H1 (cell line): ENCODE data around the gene HINT1. TPM values are rescaled to one million over a fixed set of nuclear protein-coding genes. Genes with fewer than 3 reads are reported as not detected.

Experiments
- CTCF ChIA-PET: fragments of 300-600 bp; sonication (Branson Sonifier 250); formaldehyde crosslinking; loops from one replicate; lab custom pipeline; 2021; ENCODE audit not compliant: partially characterized antibody; lab: Charles Lee
- POLR2A ChIA-PET: fragments of 300-600 bp; sonication (Branson Sonifier 250); formaldehyde crosslinking; loops from one replicate; lab custom pipeline; 2021; ENCODE audit warnings: inconsistent platforms; ENCODE audit not compliant: partially characterized antibody; lab: Charles Lee
- DNase-seq, 2 experiments: peaks; one replicate each; pipeline versions ENCODE4 v3.0.0 to v3.0.0-alpha.2; 2010 to 2022; ENCODE audit warnings: low spot score in 2 of 2, low read depth in 1 of 2, mixed read lengths in 1 of 2
- FAIRE-seq: peaks from 2 replicates; lab custom pipeline; 2011; peaks lifted over from hg19 to GRCh38; lab: Jason Lieb, UNC
- H2AFZ ChIP-seq: 2 replicates; pipeline ENCODE4 v1.8.1; 2012; ENCODE audit warnings: low read length, inconsistent platforms
- H2AK5ac ChIP-seq: 2 replicates; pipeline ENCODE4 v1.6.1; 2013; ENCODE audit warnings: low read depth, low read length
- H2BK120ac ChIP-seq: replicated peaks from 2 replicates; pipeline ENCODE3; 2013; ENCODE audit warnings: low read depth, low read length, inconsistent platforms
- H2BK12ac ChIP-seq: 2 replicates; pipeline ENCODE4 v1.6.1; 2013; ENCODE audit warnings: low read depth, low read length
- H2BK15ac ChIP-seq: 2 replicates; pipeline ENCODE4 v1.6.1; 2013; ENCODE audit warnings: low read length
- H2BK20ac ChIP-seq: 2 replicates; pipeline ENCODE4 v1.6.1; 2013; ENCODE audit warnings: low read length
- H2BK5ac ChIP-seq: 2 replicates; pipeline ENCODE4 v1.6.1; 2013; ENCODE audit warnings: low read depth, low read length
- H3K14ac ChIP-seq: 2 replicates; pipeline ENCODE4 v1.6.1; 2013; ENCODE audit warnings: inconsistent platforms; ENCODE audit not compliant: insufficient read length
- H3K18ac ChIP-seq: 2 replicates; pipeline ENCODE4 v1.6.1; 2013; ENCODE audit warnings: low read length; ENCODE audit errors: extremely low read depth
- H3K23ac ChIP-seq: 2 replicates; pipeline ENCODE4 v1.6.1; 2013; ENCODE audit warnings: inconsistent platforms; ENCODE audit not compliant: insufficient read length
- H3K23me2 ChIP-seq: 2 replicates; pipeline ENCODE4 v1.6.1; 2013; ENCODE audit warnings: low read depth, low read length
- H3K27ac ChIP-seq: 2 replicates; pipeline ENCODE4 v1.6.1; 2011; ENCODE audit warnings: low read depth, low read length, inconsistent platforms
- H3K27me3 ChIP-seq, 4 experiments: replicated peaks in 1 of 4; 1 replicate in 1 of 4; 2 replicates in 3 of 4; pipeline versions ENCODE4 v1.6.1 to v1.8.1; 2011 to 2013; ENCODE audit warnings: low read length in 3 of 4, mild to moderate bottlenecking in 3 of 4, inconsistent platforms in 2 of 4, mixed read lengths in 2 of 4, moderate library complexity in 1 of 4; ENCODE audit not compliant: control insufficient read depth in 3 of 4, insufficient read depth in 3 of 4; ENCODE audit errors: extremely low read depth in 1 of 4
- H3K36me3 ChIP-seq, 4 experiments: 2 replicates each; pipeline versions ENCODE4 v1.6.1 to v1.8.1; 2011 to 2013; ENCODE audit warnings: mild to moderate bottlenecking in 4 of 4, low read length in 3 of 4, moderate library complexity in 2 of 4, control low read depth in 1 of 4, inconsistent platforms in 1 of 4; ENCODE audit not compliant: insufficient read depth in 4 of 4, control insufficient read depth in 2 of 4
- H3K4ac ChIP-seq: replicated peaks from 2 replicates; pipeline ENCODE3; 2013; ENCODE audit warnings: low read length, low read depth, mixed read lengths, inconsistent platforms; ENCODE audit not compliant: insufficient read length
- H3K4me1 ChIP-seq, 4 experiments: replicated peaks in 1 of 4; 1 replicate in 1 of 4; 2 replicates in 3 of 4; pipeline versions ENCODE4 v1.6.1 to v1.8.1; 2011 to 2013; ENCODE audit warnings: low read length in 3 of 4, inconsistent platforms in 2 of 4, mixed read lengths in 1 of 4; ENCODE audit not compliant: insufficient read depth in 4 of 4, control insufficient read depth in 3 of 4
- H3K4me2 ChIP-seq, 2 experiments: 2 replicates each; pipeline versions ENCODE4 v1.6.1 to v1.8.1; 2011 to 2013; ENCODE audit warnings: low read depth in 2 of 2, low read length in 2 of 2, control low read depth in 1 of 2, inconsistent platforms in 1 of 2, mild to moderate bottlenecking in 1 of 2; ENCODE audit not compliant: insufficient read depth in 1 of 2
- H3K4me3 ChIP-seq, 4 experiments: fragments of 200-600, 300-600 bp in 1 of 4; sonication (generic), shearing (Covaris generic), sonication (Bioruptor Twin) in 1 of 4; 2 replicates each; pipeline versions ENCODE4 v1.5.1 to v1.8.1; 2011 to 2016; ENCODE audit warnings: low read length in 4 of 4, low read depth in 3 of 4, control low read depth in 2 of 4, inconsistent platforms in 2 of 4, mild to moderate bottlenecking in 2 of 4, mixed read lengths in 1 of 4, moderate library complexity in 1 of 4; ENCODE audit not compliant: insufficient read depth in 2 of 4; ENCODE audit errors: extremely low read depth in 1 of 4
- H3K56ac ChIP-seq: replicated peaks from 2 replicates; pipeline ENCODE3; 2013; ENCODE audit warnings: low read depth, mild to moderate bottlenecking, mixed read lengths, low read length, inconsistent platforms; ENCODE audit not compliant: insufficient read length
- H3K79me1 ChIP-seq: 2 replicates; pipeline ENCODE4 v1.6.1; 2013; ENCODE audit warnings: low read depth, low read length, control low read depth
- H3K79me2 ChIP-seq, 2 experiments: 2 replicates each; pipeline versions ENCODE4 v1.6.1 to v1.8.1; 2012 to 2013; ENCODE audit warnings: low read length in 2 of 2, mild to moderate bottlenecking in 2 of 2, inconsistent platforms in 1 of 2; ENCODE audit not compliant: insufficient read depth in 2 of 2, control insufficient read depth in 1 of 2
- H3K9ac ChIP-seq, 4 experiments: replicated peaks in 1 of 4; 1 replicate in 1 of 4; 2 replicates in 3 of 4; pipeline versions ENCODE4 v1.6.1 to v1.8.1; 2011 to 2013; ENCODE audit warnings: low read depth in 3 of 4, low read length in 3 of 4, control low read depth in 2 of 4, mild to moderate bottlenecking in 2 of 4, moderate library complexity in 2 of 4, inconsistent platforms in 1 of 4; ENCODE audit errors: extremely low read depth in 1 of 4
- H3K9me3 ChIP-seq, 2 experiments: 2 replicates each; pipeline versions ENCODE4 v1.6.1 to v1.8.1; 2012 to 2013; ENCODE audit warnings: mild to moderate bottlenecking in 2 of 2, moderate library complexity in 2 of 2, control low read depth in 1 of 2, inconsistent platforms in 1 of 2, low read depth in 1 of 2, low read length in 1 of 2, mixed read lengths in 1 of 2; ENCODE audit not compliant: insufficient read depth in 2 of 2
- H4K20me1 ChIP-seq, 2 experiments: replicated peaks in 1 of 2; 2 replicates each; pipeline versions ENCODE3 to v1.8.1; 2011 to 2013; ENCODE audit warnings: inconsistent platforms in 2 of 2, low read length in 2 of 2, mild to moderate bottlenecking in 1 of 2; ENCODE audit not compliant: insufficient read depth in 2 of 2, control insufficient read depth in 1 of 2
- H4K5ac ChIP-seq: 2 replicates; pipeline ENCODE4 v1.6.1; 2013; ENCODE audit warnings: low read length, low read depth, mixed read lengths, inconsistent platforms; ENCODE audit not compliant: insufficient read length
- H4K8ac ChIP-seq: 2 replicates; pipeline ENCODE4 v1.8.0; 2013; ENCODE audit warnings: mild to moderate bottlenecking, moderate library complexity, low read length, inconsistent platforms; ENCODE audit not compliant: insufficient read depth; ENCODE audit errors: extremely low read depth
- H4K91ac ChIP-seq: replicated peaks from 2 replicates; pipeline ENCODE3; 2013; ENCODE audit warnings: low read length, mixed read lengths, inconsistent platforms; ENCODE audit not compliant: insufficient read length
- ATF2 ChIP-seq: IDR thresholded peaks from 2 replicates; pipeline ENCODE4 v1.6.1; 2012; ENCODE audit warnings: low read length, inconsistent platforms
- BCL11A ChIP-seq, 2 experiments: IDR thresholded peaks; one replicate each; pipeline ENCODE4 v1.6.1; 2011; ENCODE audit warnings: low read depth in 2 of 2, low read length in 2 of 2, mild to moderate bottlenecking in 2 of 2
- WGBS, 2 experiments: shearing (Covaris generic) in 1 of 2; methylation state at CpG; one replicate each; pipeline versions ENCODE4 v1.1.6 to v1.1.7; 2013 to 2015; ENCODE audit warnings: low lambda C conversion rate in 2 of 2, mixed read lengths in 2 of 2, inconsistent platforms in 1 of 2, low coverage in 1 of 2, missing lambda C conversion rate in 1 of 2; ENCODE audit not compliant: insufficient replicate concordance in 2 of 2, insufficient coverage in 1 of 2, insufficient read length in 1 of 2; ENCODE audit errors: extremely low coverage in 1 of 2, missing lambda C conversion rate in 1 of 2; 5-methylcytosine and 5-hydroxymethylcytosine counted together
- polyA plus RNA-seq, 7 experiments: library from polyadenylated mRNA; depleted of rRNA in 3 of 7; stranded (reverse) in 5 of 7; unstranded in 2 of 7; fragments of >200 nt in 5 of 7; fragments of 200-250 nt in 2 of 7; gene quantifications; 1 replicate in 5 of 7; 2 replicates in 1 of 7; 4 replicates in 1 of 7; pipeline versions ENCODE4 v1.2.1 to v1.2.3, GENCODE V29; 2011 to 2013; ENCODE audit warnings: missing spikeins in 2 of 7, mixed read lengths in 2 of 7
- total RNA-seq: library from RNA; stranded (reverse); fragmentation: NEBNext Ultra II Directional; extraction: Animal tissue kit (Norgen Biotek cat#: 25700); gene quantifications from 2 replicates; pipeline ENCODE4 v1.2.1, GENCODE V29; 2021
- TF ChIP-seq, protein P1 (sequence below): IDR thresholded peaks from 2 replicates; pipeline ENCODE4 v1.6.1; 2012; ENCODE audit warnings: inconsistent platforms

The HINT1 gene
- total and polyA plus RNA-seq, 2 of the 8 experiments (the other 6 are each of a cell fraction or from before 2014, with no cell fraction given), result 230 to 479 TPM

- TF ChIP-seq BCL11A (IDR thresholded peaks at IDR 0.05; ENCODE audit: low read depth in 2 of 2, low read length in 2 of 2) (no peak), ATF2 (no peak)
- TF ChIP-seq, protein P1, sequence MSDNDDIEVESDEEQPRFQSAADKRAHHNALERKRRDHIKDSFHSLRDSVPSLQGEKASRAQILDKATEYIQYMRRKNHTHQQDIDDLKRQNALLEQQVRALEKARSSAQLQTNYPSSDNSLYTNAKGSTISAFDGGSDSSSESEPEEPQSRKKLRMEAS, result no peak
- TF ChIP-seq, all 59 proteins: peak for 0
Measured at GRCh38 chr5:131193106-131193505, 28.1 kb upstream of the HINT1 start.

More at GRCh38 chr5:131193106-131193505, 28.1 kb upstream of the HINT1 start:
- Histone ChIP-seq H2AK5ac (no peak overlapping the region), H3K18ac (no peak overlapping the region), H3K27me3 (no peaks in the 10 kb centered on the region), H3K36me3 (no peaks in the 10 kb centered on the region), H3K4me3 (no peak overlapping the region), H2BK12ac (no peak overlapping the region), H4K8ac (no peak overlapping the region), H3K14ac (no peak overlapping the region), H4K20me1 (no peaks in the 10 kb centered on the region), H3K4ac (no peak overlapping the region), H3K79me2 (no peaks in the 10 kb centered on the region), H2AFZ (no peak overlapping the region), H4K5ac (no peak overlapping the region), H4K91ac (no peak overlapping the region), H2BK15ac (no peak overlapping the region), H3K4me1 (no peaks in the 10 kb centered on the region), H2BK5ac (no peak overlapping the region), H3K27ac (no peak overlapping the region), H3K23me2 (no peaks in the 10 kb centered on the region), H3K4me2 (no peak overlapping the region), H3K79me1 (no peaks in the 10 kb centered on the region), H2BK20ac (no peak overlapping the region), H3K9me3 (no peaks in the 10 kb centered on the region), H2BK120ac (no peak overlapping the region), H3K9ac (no peak overlapping the region), H3K23ac (no peak overlapping the region), H3K56ac (no peak overlapping the region)
- WGBS, 2 experiments, result 93% methylated on average over 2 of the region's 2 CpGs; no CpG with 5 or more reads in 1 of the 2 experiments
- POLR2A ChIA-PET, result no interaction called here
- CTCF ChIA-PET, result interaction anchor here (0.6 kb wide), 1 partner anchor 259 kb away, joined by 4 read pairs; no protein-coding TSS in a partner anchor
- no peak for DNase-seq
- FAIRE-seq, result no peak
